Liver (tissue), 9 donors: ENCODE results near the gene VEGFA. TPM values are rescaled to one million over a fixed set of nuclear protein-coding genes. Genes with fewer than 3 reads are reported as not detected.

Source experiments
- DNase-seq: peaks from one replicate; pipeline ENCODE4 v3.0.0-alpha.2; 2017; ENCODE audit warnings: low spot score
- H3K27ac ChIP-seq, 2 donors: one replicate each; pipeline ENCODE4 v1.7.0; 2013; ENCODE audit warnings: inconsistent platforms in 2 of 2, low read length in 2 of 2, control low read depth in 1 of 2, low read depth in 1 of 2, mild to moderate bottlenecking in 1 of 2
- H3K27me3 ChIP-seq, 4 donors: one replicate each; pipeline versions ENCODE4 v1.6.1 to v1.7.0; 2013; ENCODE audit warnings: low read length in 3 of 4, inconsistent platforms in 1 of 4, mild to moderate bottlenecking in 1 of 4, moderate library complexity in 1 of 4; ENCODE audit not compliant: control insufficient read depth in 4 of 4, insufficient read depth in 4 of 4
- H3K36me3 ChIP-seq, 4 donors: one replicate each; pipeline versions ENCODE4 v1.6.1 to v1.7.0; 2013; ENCODE audit warnings: low read length in 3 of 4, mild to moderate bottlenecking in 3 of 4, low read depth in 1 of 4, moderate library complexity in 1 of 4; ENCODE audit not compliant: control insufficient read depth in 4 of 4, insufficient read depth in 3 of 4
- H3K4me1 ChIP-seq, 4 donors: one replicate each; pipeline versions ENCODE4 v1.6.1 to v1.7.0; 2013; ENCODE audit warnings: low read length in 3 of 4, mild to moderate bottlenecking in 3 of 4, moderate library complexity in 1 of 4; ENCODE audit not compliant: control insufficient read depth in 4 of 4, insufficient read depth in 4 of 4
- H3K4me3 ChIP-seq, 3 donors: one replicate each; pipeline versions ENCODE4 v1.6.1 to v1.7.0; 2013; ENCODE audit warnings: low read length in 3 of 3, control low read depth in 1 of 3, low read depth in 1 of 3, mild to moderate bottlenecking in 1 of 3
- H3K9ac ChIP-seq, 2 donors: one replicate each; pipeline ENCODE4 v1.7.0; 2013; ENCODE audit warnings: low read length in 2 of 2, mild to moderate bottlenecking in 2 of 2, moderate library complexity in 2 of 2, control low read depth in 1 of 2, low read depth in 1 of 2
- H3K9me3 ChIP-seq, 4 donors: one replicate each; pipeline versions ENCODE4 v1.6.1 to v1.7.0; 2013; ENCODE audit warnings: low read length in 3 of 4; ENCODE audit not compliant: control insufficient read depth in 4 of 4
- CTCF ChIP-seq: fragments of 150-350 bp; IDR thresholded peaks from 2 replicates; pipeline ENCODE4 v1.5.1; 2017; ENCODE audit warnings: improper control_type of control experiment, low read depth, low read length; ENCODE audit not compliant: missing input control
- EGR1 ChIP-seq, 2 donors: IDR thresholded peaks; 2 replicates each; pipeline ENCODE4 v1.6.1; 2016 to 2018; ENCODE audit warnings: antibody characterized with exemption in 2 of 2, low read depth in 2 of 2
- FOXA1 ChIP-seq: IDR thresholded peaks from 2 replicates; pipeline ENCODE4 v1.6.1; 2016; ENCODE audit warnings: antibody characterized with exemption
- FOXA2 ChIP-seq: IDR thresholded peaks from 2 replicates; pipeline ENCODE4 v1.6.1; 2016; ENCODE audit warnings: antibody characterized with exemption
- GABPA ChIP-seq, 2 donors: IDR thresholded peaks in 1 of 2; conservative IDR thresholded peaks in 1 of 2; 2 replicates each; pipeline ENCODE4 v1.6.1; 2016; ENCODE audit warnings: antibody characterized with exemption in 2 of 2, mild to moderate bottlenecking in 1 of 2, moderate library complexity in 1 of 2
- HNF4A ChIP-seq, 2 donors: conservative IDR thresholded peaks; 2 replicates each; pipeline ENCODE4 v1.6.1; 2016; ENCODE audit warnings: antibody characterized with exemption in 2 of 2, mild to moderate bottlenecking in 2 of 2
- HNF4G ChIP-seq: IDR thresholded peaks from 2 replicates; pipeline ENCODE4 v1.6.1; 2016; ENCODE audit warnings: antibody characterized with exemption
- JUND ChIP-seq, 2 donors: IDR thresholded peaks; 2 replicates each; pipeline ENCODE4 v1.6.1; 2016; ENCODE audit warnings: antibody characterized with exemption in 2 of 2
- MAX ChIP-seq: IDR thresholded peaks from 2 replicates; pipeline ENCODE4 v1.6.1; 2016; ENCODE audit warnings: antibody characterized with exemption
- NR2F2 ChIP-seq: IDR thresholded peaks from 2 replicates; pipeline ENCODE4 v1.6.1; 2016; ENCODE audit warnings: antibody characterized with exemption
- RAD21 ChIP-seq, 2 donors: IDR thresholded peaks; 2 replicates each; pipeline ENCODE4 v1.6.1; 2016; ENCODE audit warnings: antibody characterized with exemption in 2 of 2, mild to moderate bottlenecking in 2 of 2
- REST ChIP-seq: IDR thresholded peaks from 2 replicates; pipeline ENCODE4 v1.6.1; 2016; ENCODE audit warnings: antibody characterized with exemption, mild to moderate bottlenecking
- RXRA ChIP-seq, 2 donors: IDR thresholded peaks; 2 replicates each; pipeline ENCODE4 v1.6.1; 2017 to 2018; ENCODE audit warnings: antibody characterized with exemption in 2 of 2, mild to moderate bottlenecking in 1 of 2
- SP1 ChIP-seq: IDR thresholded peaks from 2 replicates; pipeline ENCODE4 v1.6.1; 2018; ENCODE audit warnings: antibody characterized with exemption, mild to moderate bottlenecking
- TAF1 ChIP-seq: conservative IDR thresholded peaks from 2 replicates; pipeline ENCODE4 v1.6.1; 2016; ENCODE audit warnings: antibody characterized with exemption, mild to moderate bottlenecking
- YY1 ChIP-seq: IDR thresholded peaks from 2 replicates; pipeline ENCODE4 v1.6.1; 2016; ENCODE audit warnings: antibody characterized with exemption, mild to moderate bottlenecking
- WGBS: extraction: QIAGEN DNeasy Blood & Tissue Kit; methylation state at CpG from one replicate; pipeline ENCODE4 v1.1.7; 2013; 5-methylcytosine and 5-hydroxymethylcytosine counted together
- polyA plus RNA-seq, 2 donors: library from polyadenylated mRNA; stranded (reverse) in 1 of 2; unstranded in 1 of 2; fragments of 200-250 nt in 1 of 2; fragments of >200 nt in 1 of 2; fragmentation: Nextera tagmentation in 1 of 2; extraction: Ambion mirVana in 1 of 2; gene quantifications; one replicate each; pipeline versions ENCODE4 v1.2.1 to v1.2.3, GENCODE V29; 2013 to 2015
- total RNA-seq, 2 donors: library from RNA; depleted of rRNA; stranded (reverse); fragments of >200 nt; gene quantifications; one replicate each; pipeline ENCODE4 v1.2.3, GENCODE V29; 2014
- TF ChIP-seq, protein P1 (sequence below): IDR thresholded peaks from 2 replicates; pipeline ENCODE4 v1.6.1; 2016; ENCODE audit warnings: antibody characterized with exemption
- TF ChIP-seq, protein P2 (sequence below): IDR thresholded peaks from 2 replicates; pipeline ENCODE4 v1.6.1; 2016; ENCODE audit warnings: antibody characterized with exemption
- donor health status: healthy.
- donor health status: healthy.
- donor health status: healthy.
- donor health status: healthy.
- donor health status: healthy.

Gene VEGFA
- total and polyA plus RNA-seq, 4 donors, result 14.7 to 160 (median 65.2) TPM

DNA sequence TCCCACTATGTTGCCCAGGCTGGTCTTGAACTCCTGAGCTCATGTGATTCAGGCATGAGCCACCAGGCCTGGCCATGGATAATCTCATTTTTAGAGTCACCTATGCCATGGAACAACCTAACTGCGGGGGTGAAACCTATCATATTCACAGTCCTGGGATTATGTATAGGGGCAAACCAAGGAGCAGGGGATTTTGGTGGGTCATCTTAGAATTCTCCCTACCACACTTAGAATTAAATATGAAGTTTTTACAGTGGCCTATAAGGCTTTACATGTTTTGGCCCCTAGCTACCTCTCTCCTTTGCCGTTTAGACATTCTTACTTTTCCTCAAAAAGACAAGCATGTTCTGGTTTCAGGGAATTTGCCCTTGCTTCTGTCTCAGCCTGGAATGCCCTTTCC is 20.6 kb upstream of the VEGFA start:
- H3K4me1 ChIP-seq, result no peaks in the 10 kb centered on the region
- no peak overlapping the region for H3K9ac ChIP-seq
- 77% methylated on average over 2 of the region's 2 CpGs for WGBS
- no peak for DNase-seq
- H3K36me3 ChIP-seq, result no peaks in the 10 kb centered on the region
- no peaks in the 10 kb centered on the region for H3K9me3 ChIP-seq
- H3K4me3 ChIP-seq, result no peak overlapping the region
- no peak overlapping the region for H3K27ac ChIP-seq
- TF ChIP-seq FOXA2 (no peak), EGR1 (IDR thresholded peaks at IDR 0.05; ENCODE audit: low read depth in 2 of 2) (no peak), CTCF (no peak), HNF4A (conservative IDR thresholded peaks at IDR 0.05) (no peak), FOXA1 (no peak), GABPA (IDR thresholded peaks at IDR 0.05 in 1 of 2, conservative IDR thresholded peaks at IDR 0.05 in 1 of 2) (no peak), REST (no peak), NR2F2 (no peak), HNF4G (no peak), TAF1 (no peak), SP1 (no peak), YY1 (no peak), MAX (no peak), JUND (IDR thresholded peaks at IDR 0.05) (no peak), RAD21 (IDR thresholded peaks at IDR 0.05) (no peak), RXRA (IDR thresholded peaks at IDR 0.05) (no peak)
- TF ChIP-seq, protein P1, sequence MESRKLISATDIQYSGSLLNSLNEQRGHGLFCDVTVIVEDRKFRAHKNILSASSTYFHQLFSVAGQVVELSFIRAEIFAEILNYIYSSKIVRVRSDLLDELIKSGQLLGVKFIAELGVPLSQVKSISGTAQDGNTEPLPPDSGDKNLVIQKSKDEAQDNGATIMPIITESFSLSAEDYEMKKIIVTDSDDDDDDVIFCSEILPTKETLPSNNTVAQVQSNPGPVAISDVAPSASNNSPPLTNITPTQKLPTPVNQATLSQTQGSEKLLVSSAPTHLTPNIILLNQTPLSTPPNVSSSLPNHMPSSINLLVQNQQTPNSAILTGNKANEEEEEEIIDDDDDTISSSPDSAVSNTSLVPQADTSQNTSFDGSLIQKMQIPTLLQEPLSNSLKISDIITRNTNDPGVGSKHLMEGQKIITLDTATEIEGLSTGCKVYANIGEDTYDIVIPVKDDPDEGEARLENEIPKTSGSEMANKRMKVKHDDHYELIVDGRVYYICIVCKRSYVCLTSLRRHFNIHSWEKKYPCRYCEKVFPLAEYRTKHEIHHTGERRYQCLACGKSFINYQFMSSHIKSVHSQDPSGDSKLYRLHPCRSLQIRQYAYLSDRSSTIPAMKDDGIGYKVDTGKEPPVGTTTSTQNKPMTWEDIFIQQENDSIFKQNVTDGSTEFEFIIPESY, result no peak
- TF ChIP-seq, protein P2, sequence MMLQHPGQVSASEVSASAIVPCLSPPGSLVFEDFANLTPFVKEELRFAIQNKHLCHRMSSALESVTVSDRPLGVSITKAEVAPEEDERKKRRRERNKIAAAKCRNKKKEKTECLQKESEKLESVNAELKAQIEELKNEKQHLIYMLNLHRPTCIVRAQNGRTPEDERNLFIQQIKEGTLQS, result no peak
- H3K27me3 ChIP-seq, result no peaks in the 10 kb centered on the region
